B cell (primary cell): Measurements from ENCODE around the gene ZPLD1. TPM values are rescaled to one million over a fixed set of nuclear protein-coding genes. Genes with fewer than 3 reads are reported as not detected.

ENCODE experiments used
- ATAC-seq: fragments of 200-7000 bp; cut with Tn5 transposase; one replicate; pipeline ENCODE4 v1.10.0; 2021; ENCODE audit warnings: low read depth, mild to moderate bottlenecking, moderate number of reproducible peaks, moderate library complexity
- CTCF ChIA-PET: fragments of 350-600 bp; sonication (Branson Sonifier 250); formaldehyde crosslinking; loops from one replicate; lab custom pipeline; 2021; ENCODE audit warnings: antibody characterized with exemption, inconsistent platforms; lab: Charles Lee
- POLR2A ChIA-PET: fragments of 350-600 bp; sonication (Branson Sonifier 250); formaldehyde crosslinking; loops from one replicate; lab custom pipeline; 2021; ENCODE audit warnings: antibody characterized with exemption; lab: Charles Lee
- DNase-seq: peaks from one replicate; pipeline ENCODE4 v3.0.0; 2013
- H2AFZ ChIP-seq: 2 replicates; pipeline ENCODE4 v1.6.1; 2012; ENCODE audit warnings: mild to moderate bottlenecking, low read depth, low read length; ENCODE audit not compliant: insufficient read depth, poor library complexity, severe bottlenecking
- H3K27ac ChIP-seq, 2 donors: 1 replicate in 1 of 2; 2 replicates in 1 of 2; pipeline ENCODE4 v1.5.1; 2012 to 2013; ENCODE audit warnings: low read length in 2 of 2, mild to moderate bottlenecking in 2 of 2, moderate library complexity in 1 of 2
- H3K27me3 ChIP-seq, 4 experiments: fragments of 200-600 bp in 1 of 4; sonication (generic) in 1 of 4; replicated peaks in 1 of 4; 1 replicate in 2 of 4; 2 replicates in 2 of 4; pipeline versions ENCODE4 v1.6.1 to v1.7.0; 2013 to 2016; ENCODE audit warnings: low read length in 3 of 4, mild to moderate bottlenecking in 2 of 4, mixed read lengths in 1 of 4, moderate library complexity in 1 of 4; ENCODE audit not compliant: insufficient read depth in 4 of 4, control insufficient read depth in 3 of 4; ENCODE audit errors: control extremely low read depth in 1 of 4
- H3K36me3 ChIP-seq, 2 experiments: replicated peaks in 1 of 2; 1 replicate in 1 of 2; 2 replicates in 1 of 2; pipeline versions ENCODE4 v1.6.1 to v1.7.1; 2013; ENCODE audit warnings: low read length in 1 of 2; ENCODE audit not compliant: insufficient read depth in 2 of 2, control insufficient read depth in 1 of 2; ENCODE audit errors: control extremely low read depth in 1 of 2, extremely low read depth in 1 of 2
- H3K4me1 ChIP-seq, 2 donors: fragments of 200-600 bp in 1 of 2; sonication (generic) in 1 of 2; 1 replicate in 1 of 2; 2 replicates in 1 of 2; pipeline versions ENCODE4 v1.5.1 to v1.6.1; 2013 to 2017; ENCODE audit warnings: low read length in 2 of 2; ENCODE audit not compliant: control insufficient read depth in 2 of 2, insufficient read depth in 2 of 2
- H3K4me2 ChIP-seq: replicated peaks from 2 replicates; pipeline ENCODE3; 2012; ENCODE audit warnings: mild to moderate bottlenecking, low read depth, low read length; ENCODE audit not compliant: poor library complexity, severe bottlenecking
- H3K4me3 ChIP-seq, 5 experiments: fragments of 200-600 bp in 1 of 5; sonication (generic) in 1 of 5; 1 replicate in 3 of 5; 2 replicates in 2 of 5; pipeline versions ENCODE4 v1.5.1 to v1.7.0; 2011 to 2016; ENCODE audit warnings: low read length in 4 of 5, mild to moderate bottlenecking in 4 of 5, low read depth in 2 of 5, control low read depth in 1 of 5, moderate library complexity in 1 of 5; ENCODE audit not compliant: insufficient read depth in 1 of 5; ENCODE audit errors: control extremely low read depth in 1 of 5, extremely low read depth in 1 of 5
- H3K79me2 ChIP-seq: fragments of 200-600 bp; sonication (generic); one replicate; pipeline ENCODE4 v1.6.0; 2016; ENCODE audit warnings: low read length; ENCODE audit not compliant: control insufficient read depth, insufficient read depth
- H3K9ac ChIP-seq: fragments of 200-600 bp; sonication (generic); 2 replicates; pipeline ENCODE4 v1.6.1; 2017; ENCODE audit warnings: mild to moderate bottlenecking, low read length, moderate library complexity
- H3K9me3 ChIP-seq, 3 donors: one replicate each; pipeline versions ENCODE4 v1.6.1 to v1.7.1; 2013; ENCODE audit warnings: low read length in 2 of 3; ENCODE audit not compliant: control insufficient read depth in 2 of 3, insufficient read depth in 1 of 3; ENCODE audit errors: control extremely low read depth in 1 of 3
- H4K20me1 ChIP-seq: 2 replicates; pipeline ENCODE4 v1.6.0; 2012; ENCODE audit warnings: mild to moderate bottlenecking, low read length; ENCODE audit not compliant: insufficient read depth, control insufficient read depth, poor library complexity, severe bottlenecking
- H3K27ac Mint-ChIP-seq: one replicate; pipeline ENCODE4 v1.8.0; 2021; ENCODE audit warnings: mixed read lengths
- H3K27me3 Mint-ChIP-seq: one replicate; pipeline ENCODE4 v1.8.0; 2021; ENCODE audit warnings: mixed read lengths
- H3K4me1 Mint-ChIP-seq: one replicate; pipeline ENCODE4 v1.8.0; 2021; ENCODE audit warnings: mixed read lengths
- H3K4me3 Mint-ChIP-seq: one replicate; pipeline ENCODE4 v1.8.0; 2021; ENCODE audit warnings: mixed read lengths
- H3K9me3 Mint-ChIP-seq: one replicate; pipeline ENCODE4 v1.8.0; 2022; ENCODE audit warnings: mixed read lengths; ENCODE audit not compliant: insufficient read depth
- EZH2 ChIP-seq: IDR thresholded peaks from 2 replicates; pipeline ENCODE4 v1.6.1; 2012; ENCODE audit warnings: borderline replicate concordance, low read depth, mild to moderate bottlenecking, moderate library complexity, low read length; ENCODE audit not compliant: insufficient read depth, poor library complexity, severe bottlenecking
- WGBS: methylation state at CpG from one replicate; pipeline ENCODE4 v1.1.5; 2013; ENCODE audit warnings: missing lambda C conversion rate; ENCODE audit not compliant: insufficient coverage; 5-methylcytosine and 5-hydroxymethylcytosine counted together
- intact Hi-C: fragments of 100-400 bp; cut with micrococcal nuclease; formaldehyde crosslinking; loops from one replicate; pipeline ENCODE4 v1.10.0; 2022
- polyA plus RNA-seq: library from polyadenylated mRNA; depleted of rRNA; stranded (reverse); fragments of >200 nt; gene quantifications from 2 replicates; pipeline ENCODE4 v1.2.3, GENCODE V29; 2012
- total RNA-seq, 2 donors: library from RNA; stranded (reverse); fragments of 120-200 nt in 1 of 2; gene quantifications; 1 replicate in 1 of 2; 2 replicates in 1 of 2; pipeline versions ENCODE4 v1.2.3 to v1.2.4, GENCODE V29; 2013 to 2022
- TF ChIP-seq, protein P1 (sequence below): fragments of 200-600 bp; IDR thresholded peaks from one replicate; pipeline ENCODE4 v1.8.0; 2022; ENCODE audit warnings: antibody characterized with exemption, mild to moderate bottlenecking

Gene ZPLD1
- total and polyA plus RNA-seq, 2 donors (not counting 1 experiment from before 2014, with no cell fraction given) = not detected

DNA sequence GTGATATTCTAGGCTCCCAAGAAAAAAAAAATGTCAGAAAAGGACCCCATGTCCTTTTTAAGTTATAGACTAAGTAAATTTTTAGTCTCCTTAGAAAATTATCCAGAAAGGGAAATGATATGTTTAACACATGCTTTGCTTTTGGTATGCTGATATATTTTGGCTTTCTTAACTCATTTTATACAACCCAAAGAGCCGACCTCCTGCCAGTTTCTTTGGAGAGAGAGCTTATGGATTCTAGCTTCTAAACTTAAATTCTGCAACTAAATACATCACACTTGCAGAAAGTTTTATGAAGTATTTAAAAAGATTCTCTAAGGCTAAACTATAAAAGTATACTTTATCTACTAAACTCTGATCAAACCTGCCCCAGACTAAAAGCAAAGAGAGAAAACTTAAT, 43.9 kb upstream of the ZPLD1 start:
- peaks cover 8% of the 10 kb centered on the region for H3K27me3 Mint-ChIP-seq
- ChIA-PET POLR2A (no interaction called here), CTCF (no interaction called here)
- Histone ChIP-seq H3K4me2 (no peak overlapping the region), H4K20me1 (no peaks in the 10 kb centered on the region), H3K9me3 (no peaks in the 10 kb centered on the region), H3K36me3 (no peaks in the 10 kb centered on the region), H2AFZ (no peak overlapping the region), H3K4me3 (no peak overlapping the region), H3K9ac (no peak overlapping the region), H3K79me2 (no peaks in the 10 kb centered on the region), H3K4me1 (no peaks in the 10 kb centered on the region), H3K27me3 (no peaks in the 10 kb centered on the region), H3K27ac (no peak overlapping the region)
- no peaks in the 10 kb centered on the region for H3K9me3 Mint-ChIP-seq
- H3K4me3 Mint-ChIP-seq = no peak overlapping the region
- DNase-seq = no peak
- intact Hi-C loops = no loop called here
- ATAC-seq = no peak
- TF ChIP-seq, protein P1, sequence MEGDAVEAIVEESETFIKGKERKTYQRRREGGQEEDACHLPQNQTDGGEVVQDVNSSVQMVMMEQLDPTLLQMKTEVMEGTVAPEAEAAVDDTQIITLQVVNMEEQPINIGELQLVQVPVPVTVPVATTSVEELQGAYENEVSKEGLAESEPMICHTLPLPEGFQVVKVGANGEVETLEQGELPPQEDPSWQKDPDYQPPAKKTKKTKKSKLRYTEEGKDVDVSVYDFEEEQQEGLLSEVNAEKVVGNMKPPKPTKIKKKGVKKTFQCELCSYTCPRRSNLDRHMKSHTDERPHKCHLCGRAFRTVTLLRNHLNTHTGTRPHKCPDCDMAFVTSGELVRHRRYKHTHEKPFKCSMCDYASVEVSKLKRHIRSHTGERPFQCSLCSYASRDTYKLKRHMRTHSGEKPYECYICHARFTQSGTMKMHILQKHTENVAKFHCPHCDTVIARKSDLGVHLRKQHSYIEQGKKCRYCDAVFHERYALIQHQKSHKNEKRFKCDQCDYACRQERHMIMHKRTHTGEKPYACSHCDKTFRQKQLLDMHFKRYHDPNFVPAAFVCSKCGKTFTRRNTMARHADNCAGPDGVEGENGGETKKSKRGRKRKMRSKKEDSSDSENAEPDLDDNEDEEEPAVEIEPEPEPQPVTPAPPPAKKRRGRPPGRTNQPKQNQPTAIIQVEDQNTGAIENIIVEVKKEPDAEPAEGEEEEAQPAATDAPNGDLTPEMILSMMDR = no peak
- no peak for TF ChIP-seq EZH2
- WGBS = no CpG with 5 or more reads among the region's 1 CpG
- no peak overlapping the region for H3K27ac Mint-ChIP-seq
- H3K4me1 Mint-ChIP-seq = no peaks in the 10 kb centered on the region

DNA sequence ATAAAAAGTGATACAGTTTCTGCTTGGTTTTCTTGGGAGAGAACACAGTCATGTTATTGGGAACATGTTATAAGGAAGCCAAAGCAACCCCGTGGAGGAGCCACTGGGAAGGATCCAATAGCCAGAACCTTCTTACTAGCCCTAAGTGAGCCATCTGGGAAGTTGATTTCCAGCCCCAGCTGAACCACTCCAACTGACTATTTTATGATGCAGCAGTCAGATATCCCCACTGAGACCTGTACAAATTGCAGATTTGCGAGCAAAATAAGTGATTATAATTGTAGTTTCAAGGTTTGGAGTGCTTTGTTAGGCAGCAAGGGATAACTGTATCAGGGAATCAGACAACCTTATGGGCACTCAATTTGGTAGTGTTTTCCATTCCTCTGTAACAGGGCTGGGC, 43.3 kb upstream of the ZPLD1 start:
- CTCF ChIA-PET = no interaction called here

More for the DNA sequence above, 43.3 kb upstream of the ZPLD1 start:
- no peak overlapping the region for H3K4me3 ChIP-seq
- ATAC-seq = no peak
- TF ChIP-seq, protein P1 = no peak
- TF ChIP-seq EZH2 = no peak
- no peaks in the 10 kb centered on the region for H3K27me3 ChIP-seq
- H3K4me1 Mint-ChIP-seq = no peaks in the 10 kb centered on the region
- POLR2A ChIA-PET = no interaction called here
- DNase-seq = no peak
- peaks cover 8% of the 10 kb centered on the region for H3K27me3 Mint-ChIP-seq
- no peaks in the 10 kb centered on the region for H3K9me3 Mint-ChIP-seq
- H3K4me2 ChIP-seq = no peak overlapping the region
- intact Hi-C loops = no loop called here
- no peaks in the 10 kb centered on the region for H3K9me3 ChIP-seq
- H3K9ac ChIP-seq = no peak overlapping the region
- H3K27ac ChIP-seq = no peak overlapping the region
- no peaks in the 10 kb centered on the region for H3K79me2 ChIP-seq
- no peak overlapping the region for H3K4me3 Mint-ChIP-seq
- H2AFZ ChIP-seq = no peak overlapping the region
- H3K4me1 ChIP-seq = no peaks in the 10 kb centered on the region
- no peaks in the 10 kb centered on the region for H3K36me3 ChIP-seq
- 67% methylated on average over 1 of the region's 2 CpGs for WGBS
- no peaks in the 10 kb centered on the region for H4K20me1 ChIP-seq
- no peak overlapping the region for H3K27ac Mint-ChIP-seq
